Measurements from ENCODE around the gene HSPB7. TPM values are rescaled to one million over a fixed set of nuclear protein-coding genes. Genes with fewer than 3 reads are reported as not detected.
"Not testable (repeated sequence)": the region's sequence is repeated elsewhere in the genome, so short reads cannot be mapped to it uniquely, and the experiment has no call there.

The HSPB7 gene
- 100 to 1,000 TPM in 9 of 10 donors, 10 to 100 TPM in 1; 96.0 to 165 (median 132) TPM for polyA plus RNA-seq (ENCODE audit: insufficient read length in 10 of 10)
- long read RNA-seq, donor 1, transcript HSPB7-205 (2 exons, 2,702 nt): minor isoform, 5 of 103 reads
- long read RNA-seq, donor 1, transcript HSPB7-201 (3 exons, 2,892 nt): major isoform, 32 of 103 reads
- long read RNA-seq, donor 1, partial matches to known transcripts: 49 of 103 reads
- long read RNA-seq, donor 1, other reads (novel, unspliced or antisense): 8 of 103 reads
- long read RNA-seq, donor 2, transcript HSPB7-201 (3 exons, 2,892 nt): major isoform, 22 of 31 reads
- long read RNA-seq, donor 2, transcript HSPB7-207 (3 exons, 844 nt): minor isoform, 6 of 31 reads
- long read RNA-seq, donor 2, partial matches to known transcripts: 0 of 31 reads
- long read RNA-seq, donor 2, other reads (novel, unspliced or antisense): 0 of 31 reads
- long read RNA-seq, donor 3: 0 reads
- long read RNA-seq, donor 4, transcript HSPB7-205 (2 exons, 2,702 nt): minor isoform, 5 of 30 reads
- long read RNA-seq, donor 4, transcript HSPB7-201 (3 exons, 2,892 nt): major isoform, 23 of 30 reads
- long read RNA-seq, donor 4, partial matches to known transcripts: 0 of 30 reads
- long read RNA-seq, donor 4, other reads (novel, unspliced or antisense): 0 of 30 reads
- long read RNA-seq, donor 5, transcript HSPB7-201 (3 exons, 2,892 nt): major isoform, 27 of 44 reads
- long read RNA-seq, donor 5, transcript HSPB7-205 (2 exons, 2,702 nt): minor isoform, 9 of 44 reads
- long read RNA-seq, donor 5, partial matches to known transcripts: 5 of 44 reads
- long read RNA-seq, donor 5, other reads (novel, unspliced or antisense): 0 of 44 reads
- long read RNA-seq, donor 6, transcript HSPB7-201 (3 exons, 2,892 nt): major isoform, 49 of 146 reads
- long read RNA-seq, donor 6, transcript HSPB7-207 (3 exons, 844 nt): minor isoform, 6 of 146 reads
- long read RNA-seq, donor 6, partial matches to known transcripts: 85 of 146 reads
- long read RNA-seq, donor 6, other reads (novel, unspliced or antisense): 0 of 146 reads
- long read RNA-seq, donor 7, transcript HSPB7-201 (3 exons, 2,892 nt): major isoform, 23 of 27 reads
- long read RNA-seq, donor 7, partial matches to known transcripts: 0 of 27 reads
- long read RNA-seq, donor 7, other reads (novel, unspliced or antisense): 0 of 27 reads
- long read RNA-seq, donor 8, transcript HSPB7-201 (3 exons, 2,892 nt): major isoform, 13 of 19 reads
- long read RNA-seq, donor 8, partial matches to known transcripts: 0 of 19 reads
- long read RNA-seq, donor 8, other reads (novel, unspliced or antisense): 0 of 19 reads
- long read RNA-seq, donor 9, transcript HSPB7-201 (3 exons, 2,892 nt): major isoform, 6 of 8 reads
- long read RNA-seq, donor 9, partial matches to known transcripts: 0 of 8 reads
- long read RNA-seq, donor 9, other reads (novel, unspliced or antisense): 0 of 8 reads

DNA sequence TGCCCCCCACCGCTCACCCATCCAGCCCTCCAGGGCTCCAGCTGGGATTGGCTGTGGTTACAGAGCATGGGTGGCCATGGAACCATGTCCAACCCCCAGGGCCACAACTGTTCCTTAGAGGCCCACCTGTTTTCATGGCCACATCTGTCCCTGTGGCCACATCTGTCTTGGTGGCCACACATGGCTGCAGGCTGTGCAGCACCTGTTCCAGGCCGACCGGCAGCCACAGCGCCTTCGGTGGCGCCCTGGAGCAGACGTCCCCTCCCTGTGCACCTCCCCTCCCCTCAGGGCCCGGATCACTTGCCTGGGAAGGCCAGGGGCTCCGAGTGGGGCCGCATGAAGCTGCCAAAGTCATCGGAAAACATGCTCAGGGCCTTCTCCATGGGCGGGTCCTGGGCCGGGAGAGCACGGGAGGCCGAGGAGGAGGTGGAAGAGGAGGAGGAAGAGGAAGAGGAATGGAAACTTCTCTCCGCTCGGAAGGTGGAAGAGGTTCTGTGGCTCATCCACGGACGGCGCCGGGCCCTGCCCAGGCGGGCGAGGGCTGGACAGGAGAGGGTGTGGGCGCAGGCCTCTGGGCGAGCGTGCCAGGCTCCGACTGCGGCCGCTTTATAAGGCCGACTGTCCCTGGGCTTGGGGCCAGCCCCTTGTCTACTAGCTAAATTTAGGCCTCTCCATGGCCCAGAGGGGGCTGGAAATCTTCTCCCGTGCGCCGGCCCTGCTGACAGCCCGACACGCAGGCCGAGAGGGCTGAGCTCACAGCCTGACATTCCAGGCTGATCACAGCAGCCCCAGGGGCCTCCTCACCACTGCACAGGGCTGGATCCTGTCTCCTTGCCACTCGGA is at the start of gene HSPB7:
Gene HSPB7, minus strand, starts transcription at position 583 of the 843 bp plus-strand sequence. Its CDS starts 80 bp downstream, at position 503.
- peak; percentile 86 to 95 (median 91) for DNase-seq

DNA sequence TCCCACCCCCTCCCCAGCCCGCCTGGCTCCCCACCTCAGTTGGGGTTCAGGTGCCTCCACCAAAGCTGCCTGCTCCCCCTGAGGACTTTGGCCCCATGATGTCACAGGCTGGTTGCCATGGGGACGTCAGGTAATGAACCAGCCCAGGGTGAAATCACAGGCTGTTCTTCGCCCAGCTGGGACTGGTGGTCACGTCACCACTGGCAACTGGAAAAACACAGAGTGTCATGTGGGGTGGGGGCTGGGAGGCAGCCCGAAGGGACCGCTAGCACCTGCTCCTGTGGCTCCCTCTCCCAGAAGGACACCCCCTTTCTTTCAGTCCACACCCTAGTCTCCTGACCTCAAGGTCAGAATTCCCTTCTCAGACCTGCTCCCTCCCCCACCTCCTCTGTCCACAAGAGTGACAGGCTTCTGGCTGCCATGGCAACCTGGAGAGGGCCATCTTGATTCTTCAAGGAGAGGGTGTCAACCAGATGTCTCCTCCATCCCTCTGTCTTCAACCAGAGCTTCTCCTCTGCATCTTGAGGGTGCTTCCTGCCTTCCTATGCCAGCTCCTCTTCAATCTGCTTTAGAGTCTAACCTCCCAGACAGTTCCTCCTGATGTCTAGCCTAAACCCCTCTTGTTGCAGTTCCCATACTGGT is 49.4 kb upstream of the HSPB7 start:
- no peak for DNase-seq

- DNase-seq: no peak
Measured at GRCh38 chr1:16066245-16066644, 48.4 kb upstream of the HSPB7 start.

DNA sequence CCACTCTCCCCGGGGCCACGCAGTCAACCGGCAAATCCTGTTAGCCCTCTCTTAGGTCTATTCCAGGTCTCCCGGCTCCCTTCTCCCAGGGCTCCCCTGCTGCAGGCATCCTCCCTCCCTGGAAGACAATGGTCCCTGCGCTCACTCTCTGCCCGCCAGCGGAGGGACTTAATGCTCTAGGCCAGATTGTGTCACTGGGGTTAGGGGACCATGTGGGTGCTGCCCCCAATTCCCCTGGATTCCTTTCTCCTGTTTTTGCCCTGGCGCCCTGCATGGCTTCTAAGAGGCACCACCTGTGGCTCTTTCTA is 47.4 kb upstream of the HSPB7 start:
- no peak for DNase-seq

DNA sequence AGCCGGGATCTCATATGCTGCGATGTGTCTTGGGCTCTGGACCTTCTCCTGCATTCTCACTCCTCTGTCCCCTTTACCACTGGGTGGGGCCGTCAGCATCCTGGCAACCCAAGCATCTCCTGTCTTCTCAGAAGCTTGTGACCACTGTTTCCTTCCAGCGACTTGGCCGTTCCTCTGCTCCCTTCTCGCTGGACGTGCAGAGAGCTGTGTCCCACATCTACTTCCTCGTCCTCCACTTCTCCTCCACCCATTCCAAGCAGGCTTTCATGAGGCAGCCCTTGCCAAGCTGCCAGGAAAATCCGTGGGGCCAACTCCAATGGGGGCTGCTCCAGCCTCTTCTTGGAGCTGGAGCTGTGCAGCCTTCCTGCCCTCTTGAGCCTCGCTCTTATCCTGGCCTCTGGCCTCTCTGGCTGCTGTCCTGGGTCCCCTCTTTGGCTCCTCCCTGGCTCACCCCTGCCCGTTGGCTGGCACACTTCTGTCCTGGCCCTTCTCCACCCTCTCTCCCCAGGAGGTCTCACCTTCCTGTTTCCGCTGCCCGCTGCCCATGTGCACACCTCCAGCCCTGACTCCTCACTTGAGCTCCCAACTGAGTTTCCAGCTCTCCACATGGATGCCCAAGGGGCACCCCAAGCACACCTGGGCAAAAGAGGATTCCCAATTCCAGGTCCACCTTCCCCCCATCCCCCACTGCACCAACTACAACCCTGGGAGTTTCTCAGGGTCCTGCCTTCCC is 46.9 kb upstream of the HSPB7 start:
- no peak for DNase-seq

DNA sequence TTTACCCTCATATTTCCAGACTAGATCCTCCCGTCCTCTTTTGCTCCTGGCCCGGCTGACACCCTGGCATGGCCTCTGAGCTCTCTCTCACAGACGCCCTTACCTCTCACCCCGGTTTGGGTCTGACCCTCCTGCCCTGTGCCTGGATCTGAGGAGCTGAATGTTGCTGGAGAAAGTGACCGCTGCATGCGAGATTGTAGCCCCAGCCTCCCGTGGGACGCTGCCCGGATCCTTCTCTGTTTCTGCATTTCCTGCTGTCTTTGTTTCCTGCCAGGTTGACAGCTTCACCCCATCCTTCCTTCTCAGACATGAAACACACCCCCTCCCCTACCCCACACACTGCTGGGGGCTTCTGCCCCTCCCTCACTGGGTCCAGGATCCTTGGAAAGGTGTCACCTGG is 46.1 kb upstream of the HSPB7 start:
- DNase-seq: no peak

- DNase-seq: no peak
Measured at GRCh38 chr1:16063226-16063829, 45.5 kb upstream of the HSPB7 start.

GRCh38 chr1:16062687-16063075 is 44.8 kb upstream of the HSPB7 start:
- not testable (repeated sequence) for DNase-seq

GRCh38 chr1:16061989-16062686 is 44.3 kb upstream of the HSPB7 start:
- DNase-seq: not testable (repeated sequence)

- DNase-seq: no peak
Measured at GRCh38 chr1:16061266-16061665, 43.4 kb upstream of the HSPB7 start.

- not testable (repeated sequence) for DNase-seq
Measured at GRCh38 chr1:16058394-16059120, 40.7 kb upstream of the HSPB7 start.

GRCh38 chr1:16057314-16057915 is 39.6 kb upstream of the HSPB7 start:
- DNase-seq: not testable (repeated sequence)

DNA sequence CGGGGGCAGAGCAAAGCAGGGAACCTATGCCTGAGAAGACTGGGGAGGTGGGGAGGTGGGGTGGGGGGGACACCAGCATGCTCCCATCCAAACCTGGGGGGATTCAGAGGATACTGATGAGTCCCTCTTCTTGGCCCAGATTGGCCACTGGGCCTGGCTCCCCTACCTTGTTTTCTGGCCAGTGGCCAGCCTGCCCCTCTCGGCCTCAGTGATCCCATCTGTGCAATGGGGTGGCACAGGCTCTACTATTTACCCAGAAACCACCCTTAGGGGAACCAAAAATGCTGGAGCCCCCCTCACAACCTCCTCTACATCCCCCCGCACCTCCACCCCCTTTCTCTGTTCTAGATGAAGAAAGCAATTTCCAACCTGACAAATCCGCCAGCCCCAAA is 38.7 kb upstream of the HSPB7 start:
- not testable (repeated sequence) for DNase-seq

- DNase-seq: peak; percentile 45 to 82 (median 74)
Measured at GRCh38 chr1:16055613-16056520, 38.0 kb upstream of the HSPB7 start.

DNA sequence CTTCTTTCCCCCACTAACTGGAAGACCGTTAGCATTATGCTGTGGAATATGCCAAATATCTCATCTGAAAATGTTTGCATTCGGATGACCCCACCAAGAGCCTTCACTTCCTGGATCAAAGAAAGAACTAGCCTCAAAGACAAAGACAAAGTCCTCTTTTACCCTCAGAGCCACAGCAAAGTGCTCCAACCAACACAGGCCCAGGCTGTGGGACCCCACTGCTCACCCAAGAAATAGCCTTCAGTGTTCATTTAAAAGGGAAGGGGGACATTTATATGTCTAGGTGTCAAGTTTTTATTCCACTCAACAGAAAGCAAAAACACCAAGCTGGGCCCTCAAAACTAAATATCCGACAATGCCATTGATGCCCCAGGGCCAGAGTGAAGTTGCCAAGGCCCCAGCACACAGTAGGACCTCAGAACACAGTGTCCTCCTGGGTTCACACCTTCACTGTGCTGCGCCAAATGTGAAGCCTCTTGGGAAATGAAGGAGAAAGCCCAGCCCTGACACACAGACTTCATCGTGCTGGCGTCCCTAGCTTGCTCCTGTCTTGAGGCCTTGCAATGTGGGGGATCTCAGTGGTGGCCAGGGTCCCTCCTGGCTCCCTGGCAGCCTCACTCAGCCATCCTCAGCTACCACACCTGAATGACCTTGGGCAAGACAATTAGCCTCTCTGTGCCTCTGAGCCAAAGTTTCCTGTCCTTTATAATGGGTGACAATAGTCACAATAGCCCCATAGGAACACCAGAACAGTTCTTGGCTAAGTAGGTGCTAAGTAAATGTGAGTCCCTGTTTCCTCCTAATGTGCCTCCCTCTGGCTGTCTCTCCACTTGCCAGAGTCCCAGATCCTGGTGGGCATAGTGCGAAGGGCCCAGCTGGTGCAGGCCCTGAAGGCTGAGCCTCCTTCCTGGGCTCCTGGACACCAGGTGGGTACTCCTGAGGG is 37.0 kb upstream of the HSPB7 start:
- DNase-seq: no peak

Measured in muscle of back (tissue), 13 donors.